Left renal pelvis (tissue), 4 donors: ENCODE measurements around the gene CFAP46. TPM values are rescaled to one million over a fixed set of nuclear protein-coding genes. Genes with fewer than 3 reads are reported as not detected.

Experiments
- DNase-seq, 4 donors: peaks; one replicate each; pipeline ENCODE4 v3.0.0-alpha.2; 2013; ENCODE audit warnings: low read depth in 4 of 4, low spot score in 3 of 4
- polyA plus RNA-seq, 4 donors: library from polyadenylated mRNA; unstranded; fragments of 120-200 nt; gene quantifications; one replicate each; pipeline ENCODE4 v1.2.1, GENCODE V29; 2013; ENCODE audit not compliant: insufficient read length in 4 of 4

The CFAP46 gene
- polyA plus RNA-seq, 4 donors: 1.2 to 10.6 (median 8.3) TPM

- DNase-seq: no peak
Measured at GRCh38 chr10:132813001-132813401, 129.4 kb downstream of the CFAP46 start.

- DNase-seq: no peak
Measured at GRCh38 chr10:132812520-132812919, 129.8 kb downstream of the CFAP46 start.

GRCh38 chr10:132811891-132812481 is 130.4 kb downstream of the CFAP46 start:
- DNase-seq: no peak

GRCh38 chr10:132810807-132811700 is 131.3 kb downstream of the CFAP46 start:
- DNase-seq: no peak

GRCh38 chr10:132810141-132810806 is 132.1 kb downstream of the CFAP46 start:
- DNase-seq: no peak

GRCh38 chr10:132809232-132810140 is 132.9 kb downstream of the CFAP46 start:
- DNase-seq: no peak

GRCh38 chr10:132808383-132809231 is 133.8 kb downstream of the CFAP46 start:
- DNase-seq: no peak

GRCh38 chr10:132807621-132808049 is 134.7 kb downstream of the CFAP46 start:
- DNase-seq: no peak

- no peak for DNase-seq
Measured at GRCh38 chr10:132806561-132807003, 135.8 kb downstream of the CFAP46 start.

GRCh38 chr10:132806110-132806509 is 136.3 kb downstream of the CFAP46 start:
- no peak for DNase-seq

- DNase-seq: no peak
Measured at GRCh38 chr10:132805599-132805998, 136.8 kb downstream of the CFAP46 start.

GRCh38 chr10:132804785-132805426 is 137.5 kb downstream of the CFAP46 start:
- no peak for DNase-seq

- no peak for DNase-seq
Measured at GRCh38 chr10:132804287-132804686, 138.1 kb downstream of the CFAP46 start.

- DNase-seq: no peak
Measured at GRCh38 chr10:132803416-132804210, 138.8 kb downstream of the CFAP46 start.

GRCh38 chr10:132802694-132803320 is 139.6 kb downstream of the CFAP46 start:
- DNase-seq: no peak

GRCh38 chr10:132802048-132802447 is 140.3 kb downstream of the CFAP46 start:
- no peak for DNase-seq

GRCh38 chr10:132799865-132800264 is 142.5 kb downstream of the CFAP46 start:
- DNase-seq: no peak

- no peak for DNase-seq
Measured at GRCh38 chr10:132798876-132799275, 143.5 kb downstream of the CFAP46 start.
